GM19239 (cell line): ENCODE data around the gene GOLIM4.
"Not testable (repeated sequence)": the region's sequence is repeated elsewhere in the genome, so short reads cannot be mapped to it uniquely, and the experiment has no call there.

Source experiments
- DNase-seq: peaks from one replicate; pipeline ENCODE4 v3.0.0; 2011; ENCODE audit warnings: low spot score; ENCODE audit not compliant: insufficient read length
- FAIRE-seq: peaks from 2 replicates; lab custom pipeline; 2011; peaks lifted over from hg19 to GRCh38; lab: Jason Lieb, UNC

GOLIM4 gene, protein sequence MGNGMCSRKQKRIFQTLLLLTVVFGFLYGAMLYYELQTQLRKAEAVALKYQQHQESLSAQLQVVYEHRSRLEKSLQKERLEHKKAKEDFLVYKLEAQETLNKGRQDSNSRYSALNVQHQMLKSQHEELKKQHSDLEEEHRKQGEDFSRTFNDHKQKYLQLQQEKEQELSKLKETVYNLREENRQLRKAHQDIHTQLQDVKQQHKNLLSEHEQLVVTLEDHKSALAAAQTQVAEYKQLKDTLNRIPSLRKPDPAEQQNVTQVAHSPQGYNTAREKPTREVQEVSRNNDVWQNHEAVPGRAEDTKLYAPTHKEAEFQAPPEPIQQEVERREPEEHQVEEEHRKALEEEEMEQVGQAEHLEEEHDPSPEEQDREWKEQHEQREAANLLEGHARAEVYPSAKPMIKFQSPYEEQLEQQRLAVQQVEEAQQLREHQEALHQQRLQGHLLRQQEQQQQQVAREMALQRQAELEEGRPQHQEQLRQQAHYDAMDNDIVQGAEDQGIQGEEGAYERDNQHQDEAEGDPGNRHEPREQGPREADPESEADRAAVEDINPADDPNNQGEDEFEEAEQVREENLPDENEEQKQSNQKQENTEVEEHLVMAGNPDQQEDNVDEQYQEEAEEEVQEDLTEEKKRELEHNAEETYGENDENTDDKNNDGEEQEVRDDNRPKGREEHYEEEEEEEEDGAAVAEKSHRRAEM

DNA sequence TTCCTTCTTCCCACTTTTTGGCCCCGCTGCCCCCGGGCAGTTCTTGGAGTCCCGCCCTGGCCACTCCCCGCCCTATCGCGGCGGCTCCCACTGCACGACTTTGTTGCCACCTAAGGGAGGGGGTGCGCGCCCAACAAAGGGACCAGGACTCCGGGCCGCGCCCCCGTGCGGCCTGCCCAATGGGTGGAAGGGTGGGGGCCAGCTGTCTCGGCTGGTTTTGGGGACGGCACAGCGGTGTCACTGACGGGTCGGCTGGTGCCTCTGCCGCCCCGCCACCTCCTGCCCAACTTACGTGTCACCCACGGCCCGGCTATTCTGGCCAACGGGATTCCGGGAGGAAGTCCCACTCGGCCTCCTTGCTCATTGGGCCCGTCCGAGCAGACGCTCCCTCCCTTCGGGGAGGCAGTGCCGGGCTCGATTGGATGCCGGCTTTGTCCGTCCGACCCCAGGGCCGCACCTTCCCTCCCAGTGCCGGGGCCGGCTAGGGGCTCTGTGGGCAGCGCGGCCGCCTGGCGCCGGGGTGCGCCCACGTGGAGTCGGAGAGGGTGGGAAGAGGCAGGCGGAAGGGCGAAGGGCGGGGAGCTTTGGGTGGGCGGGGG is at the start of gene GOLIM4:
Gene GOLIM4 (minus strand): TSS at position 314 of the 599 bp plus-strand sequence. CDS start 639 bp downstream, outside the sequence.
- FAIRE-seq: peak; percentile 95

DNA sequence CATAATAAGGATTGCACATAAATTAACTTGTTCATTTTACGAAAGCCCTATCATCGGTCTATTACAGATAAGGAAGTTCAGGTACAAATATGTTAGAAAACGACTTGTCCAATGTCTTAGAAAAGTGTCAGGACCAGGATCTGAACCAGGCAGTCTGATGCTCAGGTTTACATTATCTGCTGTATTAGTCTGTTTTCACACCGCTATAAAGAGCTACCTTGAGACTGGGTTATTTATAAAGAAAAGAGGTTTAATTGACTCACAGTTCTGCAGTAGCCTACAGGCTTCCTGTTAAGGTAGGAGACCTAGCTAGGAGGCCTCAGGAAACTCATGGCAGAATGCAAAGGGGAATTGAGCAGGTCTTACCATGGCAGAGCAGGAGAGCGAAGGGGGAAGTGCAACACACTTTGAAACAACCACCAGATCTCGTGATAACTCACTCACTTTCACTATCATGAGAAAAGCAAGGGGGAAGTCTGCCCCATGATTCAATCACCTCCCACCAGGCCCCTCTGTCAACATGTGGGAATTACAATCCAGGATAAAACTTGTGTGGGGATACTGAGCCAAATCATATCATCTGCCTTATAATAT is 45.8 kb upstream of the GOLIM4 start:
- no peak for FAIRE-seq

More for the DNA sequence above, at the start of gene GOLIM4:
- DNase-seq: peak; percentile 79

DNA sequence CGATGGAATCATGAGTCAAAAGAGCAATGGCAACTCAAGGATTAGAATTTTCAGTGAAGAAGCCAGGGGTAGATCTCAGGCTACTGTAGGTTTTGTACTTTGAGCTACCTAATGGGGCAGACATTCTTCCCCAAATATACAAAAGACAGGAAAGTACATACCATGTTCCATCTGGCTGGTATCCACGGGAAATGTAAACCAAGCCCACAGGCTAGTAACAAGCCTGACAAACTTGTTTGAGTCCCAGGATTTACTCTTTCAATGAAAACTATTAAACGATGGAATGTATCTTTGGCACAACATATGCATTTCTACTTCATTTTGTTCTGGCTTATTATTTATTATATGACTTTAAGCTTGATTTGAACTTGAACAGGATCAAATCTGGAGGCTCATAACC is 44.2 kb upstream of the GOLIM4 start:
- no peak for DNase-seq
- FAIRE-seq: no peak

More for the DNA sequence above, 45.8 kb upstream of the GOLIM4 start:
- DNase-seq: no peak

DNA sequence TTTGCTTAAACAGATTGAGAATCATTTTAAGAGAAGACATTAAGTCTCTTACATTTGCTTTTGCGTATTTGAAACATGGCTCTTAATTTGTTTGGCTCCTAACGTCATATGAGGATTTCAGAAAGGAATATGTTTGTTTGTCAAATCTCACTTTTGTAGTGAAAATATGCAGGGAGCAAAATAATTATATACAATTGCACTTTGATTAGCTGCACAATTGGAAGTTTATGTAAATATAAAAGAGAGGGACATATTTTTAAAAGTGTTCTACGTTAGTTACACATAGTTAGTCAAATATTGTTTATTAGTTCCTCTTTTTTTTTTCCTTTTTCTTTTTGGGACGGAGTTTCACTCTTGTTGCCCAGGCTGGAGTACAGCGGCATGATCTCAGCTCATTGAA is 42.7 kb upstream of the GOLIM4 start:
- FAIRE-seq: no peak
- no peak for DNase-seq

DNA sequence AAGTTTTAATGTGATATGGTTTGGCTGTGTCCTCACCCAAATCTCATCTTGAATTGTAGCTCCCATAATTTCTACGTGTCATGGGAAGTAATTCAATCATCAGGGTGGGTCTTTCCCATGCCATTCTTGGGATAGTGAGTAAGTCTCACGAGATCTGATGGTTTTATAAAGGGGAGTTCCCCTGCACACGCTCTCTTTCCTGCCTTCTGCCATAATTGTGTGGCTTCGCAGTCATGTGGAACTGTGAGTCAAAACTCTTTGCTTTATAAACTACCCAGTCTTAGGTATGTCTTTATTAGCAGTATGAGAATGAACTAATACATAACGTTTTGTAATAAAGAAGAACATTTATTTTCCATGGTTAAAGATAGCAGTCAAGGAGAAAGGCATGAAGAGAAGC is 39.2 kb upstream of the GOLIM4 start:
- no peak for DNase-seq
- FAIRE-seq: no peak

DNA sequence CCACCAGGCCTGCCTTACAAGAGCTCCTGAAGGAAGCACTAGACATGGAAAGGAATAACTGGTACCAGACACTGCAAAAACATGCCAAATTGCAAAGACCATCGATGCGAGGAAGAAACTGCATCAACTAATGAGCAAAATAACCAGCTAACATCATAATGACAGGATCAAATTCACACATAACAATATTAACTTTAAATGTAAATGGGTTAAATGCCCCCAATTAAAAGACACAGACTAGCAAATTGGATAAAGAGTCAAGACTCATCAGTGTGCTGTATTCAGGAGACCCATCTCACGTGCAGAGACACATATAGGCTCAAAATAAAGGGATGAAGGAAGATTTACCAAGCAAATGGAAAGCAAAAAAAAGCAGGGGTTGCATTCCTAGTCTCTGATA is 34.5 kb upstream of the GOLIM4 start:
- not testable (repeated sequence) for DNase-seq, FAIRE-seq

DNA sequence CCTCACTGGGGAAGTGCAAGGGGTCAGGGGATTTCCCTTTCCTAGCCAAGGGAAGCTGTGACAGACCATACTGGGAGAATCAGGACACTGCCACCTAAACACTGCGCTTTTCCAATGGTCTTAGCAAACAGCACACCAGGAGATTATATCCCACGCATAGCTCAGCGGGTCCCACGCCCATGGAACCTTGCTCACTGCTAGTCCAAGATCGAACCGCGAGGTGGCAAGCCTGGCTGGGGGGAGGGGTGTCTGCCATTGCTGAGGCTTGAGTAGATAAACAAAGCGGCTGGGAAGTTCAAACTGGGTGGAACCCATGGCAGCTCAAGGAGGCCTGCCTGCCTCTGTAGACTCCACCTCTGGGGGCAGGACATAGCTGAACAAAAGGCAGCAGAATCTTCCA is 32.7 kb upstream of the GOLIM4 start:
- FAIRE-seq: not testable (repeated sequence)

DNA sequence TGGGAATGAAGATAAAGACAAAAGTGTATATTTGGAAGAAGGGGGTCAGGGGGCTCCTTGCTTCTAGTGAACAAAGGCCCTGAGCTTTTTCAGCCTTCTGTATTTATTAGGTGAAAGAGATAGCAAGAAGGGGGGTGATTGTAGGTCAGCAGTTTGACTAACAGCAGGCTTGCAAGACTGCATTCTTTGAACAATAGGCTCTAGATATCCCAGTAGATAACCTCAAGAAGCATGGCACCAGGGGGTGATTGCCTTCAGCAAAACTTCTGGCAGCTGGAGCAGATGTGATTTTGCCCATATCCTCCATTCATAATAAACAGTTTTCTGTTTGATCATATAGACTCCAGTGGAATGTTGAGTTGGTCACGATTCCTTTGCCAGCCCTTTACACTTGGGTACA is 31.7 kb upstream of the GOLIM4 start:
- FAIRE-seq: no peak
- no peak for DNase-seq

More for the DNA sequence above, 32.7 kb upstream of the GOLIM4 start:
- not testable (repeated sequence) for DNase-seq

DNA sequence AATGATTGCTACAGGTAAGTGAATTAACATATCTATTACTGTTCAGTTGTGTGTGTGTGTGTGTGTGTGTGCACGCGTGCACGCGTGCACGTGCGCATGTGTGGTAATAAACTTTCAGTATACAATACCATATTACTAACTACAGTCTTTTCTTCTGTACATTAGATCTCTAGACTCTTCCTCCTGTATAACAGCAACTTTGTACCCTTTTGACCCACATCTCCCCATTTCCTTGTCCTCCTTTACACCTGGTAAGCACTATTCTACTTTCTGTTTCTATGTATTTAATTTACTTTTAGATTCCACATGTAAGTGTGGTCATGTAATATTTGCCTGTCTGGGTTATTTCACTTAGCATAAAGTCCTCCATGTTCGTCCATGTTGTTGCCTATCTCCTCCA is 29.1 kb upstream of the GOLIM4 start:
- no peak for DNase-seq
- no peak for FAIRE-seq

DNA sequence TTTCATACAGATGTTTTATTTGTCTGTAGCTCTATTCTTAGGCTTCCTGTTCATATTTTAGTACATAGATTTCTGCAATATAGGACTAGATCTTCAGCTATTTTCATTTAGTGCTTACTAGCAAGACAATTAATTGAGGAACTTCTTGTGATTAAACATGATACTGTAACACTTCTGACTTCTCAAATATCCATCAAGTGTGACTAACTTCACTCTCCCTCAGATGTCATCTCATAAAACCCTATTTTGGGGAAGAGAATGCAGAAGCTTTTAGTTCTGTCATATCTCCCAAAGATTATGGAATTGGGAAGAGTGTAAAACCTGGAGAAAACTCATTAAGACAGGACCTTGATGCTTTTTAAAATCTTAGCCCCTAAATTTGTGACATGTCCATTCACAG is 28.6 kb upstream of the GOLIM4 start:
- FAIRE-seq (no peak), DNase-seq (no peak)

DNA sequence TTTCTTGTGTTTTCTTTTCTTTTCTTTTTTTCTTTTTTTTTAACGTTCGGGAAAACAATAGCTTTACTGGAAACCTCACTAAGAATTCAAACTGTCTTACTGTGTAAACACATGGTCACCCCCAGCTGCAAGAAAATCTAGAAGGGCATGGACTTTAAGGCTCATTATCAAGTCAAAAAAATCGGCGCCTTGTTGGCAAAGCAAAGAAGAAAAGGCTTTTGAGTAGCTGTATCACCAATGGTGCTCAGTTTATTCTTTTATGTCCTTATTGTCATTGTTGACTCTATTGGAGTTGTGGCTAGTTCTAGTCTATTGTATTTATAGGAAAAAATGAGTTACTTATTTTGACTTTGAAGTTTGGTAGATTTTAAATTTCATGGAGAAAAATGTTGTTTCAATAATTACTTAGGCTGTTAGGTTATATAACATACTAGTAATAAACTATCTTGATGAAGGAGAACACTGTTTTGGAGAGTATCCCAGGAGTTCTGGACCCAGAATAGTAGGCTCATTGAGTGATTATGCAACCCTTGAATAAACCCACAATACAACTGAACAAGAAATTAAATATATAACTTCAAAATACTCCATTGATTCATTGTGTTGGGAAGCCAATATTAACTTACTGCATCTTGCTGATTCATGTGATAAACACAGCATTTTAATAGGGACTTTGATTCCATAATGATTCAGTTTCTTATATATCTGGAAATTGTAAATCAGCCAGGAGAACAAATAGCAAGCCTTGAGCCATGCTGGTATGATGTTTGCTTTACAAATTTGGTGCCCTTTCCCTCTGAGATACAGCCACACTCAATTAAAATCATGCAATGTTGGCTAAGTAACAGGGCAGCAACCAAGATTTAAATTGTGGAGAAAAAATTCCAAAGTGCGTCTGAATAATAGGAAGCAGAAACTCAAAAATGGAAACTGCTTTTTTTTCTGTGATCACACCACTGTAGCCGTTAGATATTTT is 27.8 kb upstream of the GOLIM4 start:
- DNase-seq: no peak
- no peak for FAIRE-seq

DNA sequence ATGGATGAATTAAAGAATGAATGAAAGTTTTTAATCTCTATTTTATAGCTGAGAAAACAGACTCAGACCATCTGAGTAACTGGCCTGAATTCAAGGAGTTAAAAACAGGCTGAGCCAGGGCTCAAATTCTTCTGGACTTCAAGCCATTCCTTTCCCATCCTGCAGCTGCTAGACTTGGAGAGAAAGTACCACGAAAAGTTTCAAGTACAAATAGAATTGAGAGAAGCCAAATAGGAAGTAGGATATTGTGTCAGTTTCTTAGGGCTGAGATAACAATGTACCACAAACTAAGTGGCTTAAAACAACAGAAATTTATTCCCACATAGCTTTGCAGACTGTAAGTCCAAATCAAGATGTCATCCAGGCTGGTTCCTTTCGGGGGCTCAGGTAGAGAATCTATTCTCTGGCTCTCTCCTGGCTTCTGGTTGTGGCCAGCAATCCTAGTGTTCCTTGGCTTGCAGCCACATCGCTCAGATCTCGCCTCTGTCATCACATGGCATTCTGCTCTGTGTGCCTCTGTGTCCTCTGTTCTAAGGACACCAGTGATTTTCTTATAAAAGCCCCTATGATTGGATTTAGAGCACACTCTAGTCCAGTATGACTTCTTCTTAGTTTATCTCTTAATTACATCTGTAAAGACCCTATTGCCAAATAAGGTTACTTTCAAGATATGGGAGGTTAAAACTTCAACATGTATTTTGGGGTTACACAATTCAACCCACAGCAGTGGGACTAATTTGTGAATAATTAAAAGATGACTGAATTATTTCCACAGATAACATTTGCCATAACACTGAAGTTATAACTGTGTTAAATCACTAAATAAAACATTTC is 25.7 kb upstream of the GOLIM4 start:
- DNase-seq: no peak
- FAIRE-seq: no peak

DNA sequence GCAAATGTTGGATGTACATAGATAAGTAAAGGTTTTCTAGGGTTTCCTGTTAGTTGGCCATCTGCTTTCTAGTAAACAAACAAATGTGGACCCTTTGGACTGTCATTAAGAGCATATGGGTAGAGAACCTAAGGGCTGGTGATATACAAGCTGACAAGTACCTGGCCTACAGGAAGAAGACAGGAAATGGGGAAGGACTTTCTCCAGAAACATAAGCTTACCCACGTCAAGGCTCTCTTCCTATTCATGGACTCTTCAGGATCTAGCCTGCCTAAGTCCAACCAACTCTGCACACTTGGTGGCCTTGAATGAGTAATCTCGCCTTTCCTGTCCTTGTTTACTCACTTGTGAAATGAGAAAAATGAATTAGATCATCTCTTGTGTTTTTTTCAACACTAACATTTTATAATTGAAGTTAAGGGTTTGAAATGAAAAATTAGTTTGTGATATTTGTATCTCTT is 22.2 kb upstream of the GOLIM4 start:
- no peak for DNase-seq
- no peak for FAIRE-seq

DNA sequence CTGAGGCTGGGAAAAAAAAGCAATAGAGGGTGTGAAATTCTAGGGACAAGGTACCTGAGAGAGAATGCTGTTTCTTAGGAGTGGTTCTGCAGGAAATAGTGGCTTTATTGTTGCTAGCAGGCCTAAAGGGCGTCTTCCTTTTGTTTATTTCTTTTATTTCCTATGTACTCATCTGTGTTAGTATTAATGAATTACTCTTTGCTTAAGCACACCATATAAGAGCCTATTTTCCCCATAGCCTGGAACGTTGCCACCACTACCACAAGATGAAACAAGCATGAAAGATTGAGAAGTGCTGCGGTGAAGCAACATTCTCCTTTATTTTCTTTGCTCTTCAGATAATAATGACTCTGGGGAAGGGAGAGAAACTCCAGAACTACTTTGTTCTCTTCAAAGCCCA is 21.3 kb upstream of the GOLIM4 start:
- FAIRE-seq: no peak
- no peak for DNase-seq

DNA sequence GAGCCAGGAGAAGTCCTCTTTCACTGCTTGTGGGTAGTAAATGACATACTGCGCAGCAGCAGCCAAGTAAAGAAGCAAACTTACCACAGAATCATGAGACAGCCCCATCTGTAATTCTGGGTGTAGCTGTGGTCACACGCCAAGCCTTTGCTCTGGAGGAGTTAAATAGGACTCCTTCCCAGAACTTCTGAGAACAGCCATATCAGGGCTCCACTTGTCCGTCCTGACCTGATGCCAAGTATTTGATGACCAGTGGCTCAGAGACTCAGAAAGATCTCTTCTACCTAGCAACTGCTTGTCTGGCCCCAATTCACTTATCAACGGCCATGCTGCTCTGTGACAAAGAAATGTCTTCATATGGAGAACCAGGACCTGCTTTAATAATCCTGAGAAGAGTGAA is 20.6 kb upstream of the GOLIM4 start:
- no peak for DNase-seq
- FAIRE-seq: no peak

DNA sequence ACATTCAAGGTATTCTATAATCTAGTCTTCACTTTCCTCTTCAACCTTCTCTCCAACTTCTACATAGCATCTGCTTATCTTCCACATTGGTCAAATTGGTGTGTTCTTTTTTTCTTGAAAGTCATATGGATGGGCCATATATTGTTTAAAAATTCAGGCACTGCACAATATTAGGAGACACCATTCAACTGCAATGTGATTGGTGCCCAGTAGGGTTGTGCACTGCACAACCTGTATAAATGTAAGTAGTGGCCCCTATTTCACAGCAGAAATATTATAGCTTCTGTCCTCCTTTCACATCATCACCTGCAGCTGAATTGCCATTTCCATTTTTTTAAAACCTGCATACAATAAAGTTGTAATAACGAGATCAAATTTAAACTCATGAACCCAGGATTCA is 18.1 kb upstream of the GOLIM4 start:
- no peak for FAIRE-seq

DNA sequence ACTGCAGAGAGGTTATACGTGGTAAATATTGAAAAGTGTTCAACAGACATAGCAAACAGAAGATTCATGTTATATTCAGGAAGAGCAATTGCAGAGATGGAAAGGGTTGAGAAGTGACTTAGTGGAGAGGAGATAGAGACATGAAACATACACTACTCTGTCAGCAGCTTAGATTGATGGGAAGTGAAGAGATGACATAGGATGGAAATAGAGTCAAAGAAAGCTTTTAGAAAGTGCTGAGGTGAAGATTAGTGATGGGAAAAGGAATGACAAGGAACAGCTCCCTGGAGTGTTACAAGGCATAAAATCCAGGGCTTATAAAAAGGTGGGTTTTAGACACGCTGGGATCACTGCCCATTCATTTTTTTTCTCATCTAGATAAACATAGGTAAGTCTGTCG is 17.2 kb upstream of the GOLIM4 start:
- no peak for DNase-seq
- FAIRE-seq: no peak

More for the DNA sequence above, 18.1 kb upstream of the GOLIM4 start:
- no peak for DNase-seq

DNA sequence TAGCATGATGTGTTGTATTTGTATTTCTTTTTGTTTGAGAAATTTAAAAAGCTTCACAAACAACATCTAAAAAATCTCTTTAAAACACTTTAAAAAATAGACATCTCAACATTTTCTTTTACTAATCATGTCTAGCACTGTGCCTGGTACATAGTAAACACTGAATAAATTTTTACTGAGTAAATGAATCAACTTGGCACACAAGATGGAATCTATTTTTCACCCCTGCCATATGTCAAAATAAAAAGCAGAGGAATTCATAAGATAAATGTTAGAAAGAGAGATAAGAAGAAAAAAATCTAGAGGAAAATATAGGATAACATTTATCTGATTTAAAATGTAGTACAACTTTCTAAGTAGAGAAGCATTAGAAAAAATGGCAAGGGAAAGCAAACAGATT is 8.6 kb upstream of the GOLIM4 start:
- FAIRE-seq (no peak), DNase-seq (no peak)
